ENCODE data around the gene DNAJB9.
"Not testable (repeated sequence)": the region's sequence is repeated elsewhere in the genome, so short reads cannot be mapped to it uniquely, and the experiment has no call there.

- TF ChIP-seq FOXK2 (IDR thresholded peaks at IDR 0.05); SP1 (IDR thresholded peaks at IDR 0.05); ZNF384 (IDR thresholded peaks at IDR 0.05); NFRKB (IDR thresholded peaks at IDR 0.05); CTBP1 (IDR thresholded peaks at IDR 0.05; ENCODE audit: borderline replicate concordance); FOXM1 (IDR thresholded peaks at IDR 0.05; ENCODE audit: borderline replicate concordance); SUZ12 (IDR thresholded peaks at IDR 0.05); ELF4 (IDR thresholded peaks at IDR 0.05); PKNOX1 (IDR thresholded peaks at IDR 0.05); FOXA1 (IDR thresholded peaks at IDR 0.05); HDGF (IDR thresholded peaks at IDR 0.05; ENCODE audit: borderline replicate concordance); L3MBTL2 (conservative IDR thresholded peaks at IDR 0.05); TARDBP (IDR thresholded peaks at IDR 0.05); LEF1 (IDR thresholded peaks at IDR 0.05; ENCODE audit: borderline replicate concordance): not testable (repeated sequence)
Measured at GRCh38 chr7:108556665-108557064, 13.0 kb upstream of the DNAJB9 start.
